GM13977 (cell line): ENCODE results near the gene MTA3.

Source experiments
- DNase-seq: peaks from one replicate; pipeline ENCODE4 v3.0.0; 2012; ENCODE audit warnings: low spot score
- in situ Hi-C: fragments of 300-500 bp; cut with MboI; formaldehyde crosslinking; loops from one replicate; pipeline ENCODE4 v1.12.0; 2022; ENCODE audit warnings: low sequenced_read_pairs, low pct_unique_long_range_greater_than_20kb, mixed read lengths, inconsistent platforms; ENCODE audit not compliant: unreplicated experiment
- TF ChIP-seq, protein P1 (sequence below): IDR thresholded peaks from 2 replicates; pipeline ENCODE4 v1.5.1; 2012; ENCODE audit warnings: mild to moderate bottlenecking, control low read depth; ENCODE audit not compliant: insufficient read depth; ENCODE audit errors: extremely low read depth, missing control alignments

MTA3 gene

GRCh38 chr2:42568401-42569115, at the start of gene MTA3:
Gene MTA3, plus strand, starts transcription at chr2:42568632. Its CDS starts 114 bp downstream, at chr2:42568746.
- in situ Hi-C loops: no loop called here
- DNase-seq: peak; percentile 78
- TF ChIP-seq, protein P1, sequence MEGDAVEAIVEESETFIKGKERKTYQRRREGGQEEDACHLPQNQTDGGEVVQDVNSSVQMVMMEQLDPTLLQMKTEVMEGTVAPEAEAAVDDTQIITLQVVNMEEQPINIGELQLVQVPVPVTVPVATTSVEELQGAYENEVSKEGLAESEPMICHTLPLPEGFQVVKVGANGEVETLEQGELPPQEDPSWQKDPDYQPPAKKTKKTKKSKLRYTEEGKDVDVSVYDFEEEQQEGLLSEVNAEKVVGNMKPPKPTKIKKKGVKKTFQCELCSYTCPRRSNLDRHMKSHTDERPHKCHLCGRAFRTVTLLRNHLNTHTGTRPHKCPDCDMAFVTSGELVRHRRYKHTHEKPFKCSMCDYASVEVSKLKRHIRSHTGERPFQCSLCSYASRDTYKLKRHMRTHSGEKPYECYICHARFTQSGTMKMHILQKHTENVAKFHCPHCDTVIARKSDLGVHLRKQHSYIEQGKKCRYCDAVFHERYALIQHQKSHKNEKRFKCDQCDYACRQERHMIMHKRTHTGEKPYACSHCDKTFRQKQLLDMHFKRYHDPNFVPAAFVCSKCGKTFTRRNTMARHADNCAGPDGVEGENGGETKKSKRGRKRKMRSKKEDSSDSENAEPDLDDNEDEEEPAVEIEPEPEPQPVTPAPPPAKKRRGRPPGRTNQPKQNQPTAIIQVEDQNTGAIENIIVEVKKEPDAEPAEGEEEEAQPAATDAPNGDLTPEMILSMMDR: no peak

- in situ Hi-C loops: no loop called here
- DNase-seq: no peak
- TF ChIP-seq, protein P1: no peak
These were observed 48.8 kb upstream of the MTA3 start for GRCh38 chr2:42519624-42520023.

GRCh38 chr2:42522035-42522434, 46.4 kb upstream of the MTA3 start:
- in situ Hi-C loops: no loop called here
- TF ChIP-seq, protein P1: no peak
- no peak for DNase-seq

- in situ Hi-C loops: no loop called here
- DNase-seq: no peak
- TF ChIP-seq, protein P1: no peak
These were observed 45.1 kb upstream of the MTA3 start for GRCh38 chr2:42523341-42523740.

DNA sequence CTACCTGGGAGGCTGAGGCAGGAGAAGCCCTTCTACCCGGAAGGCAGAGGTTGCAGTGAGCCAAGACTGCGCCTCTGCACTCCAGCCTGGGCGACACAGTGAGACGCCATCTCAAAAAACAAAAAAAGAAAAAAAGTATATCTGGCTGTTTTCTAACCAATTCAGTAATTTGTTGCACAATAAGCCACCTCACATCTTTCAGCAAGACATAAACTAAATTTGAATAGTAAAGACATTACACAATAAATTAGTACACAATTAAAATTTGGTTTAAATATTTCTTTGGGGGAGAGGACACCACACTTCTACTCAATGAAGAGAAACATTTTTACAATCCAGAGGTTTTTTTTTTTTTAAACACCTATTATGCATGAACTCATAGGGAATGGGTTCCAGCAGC, 36.0 kb upstream of the MTA3 start:
- DNase-seq: no peak
- in situ Hi-C loops: no loop called here
- TF ChIP-seq, protein P1: no peak

DNA sequence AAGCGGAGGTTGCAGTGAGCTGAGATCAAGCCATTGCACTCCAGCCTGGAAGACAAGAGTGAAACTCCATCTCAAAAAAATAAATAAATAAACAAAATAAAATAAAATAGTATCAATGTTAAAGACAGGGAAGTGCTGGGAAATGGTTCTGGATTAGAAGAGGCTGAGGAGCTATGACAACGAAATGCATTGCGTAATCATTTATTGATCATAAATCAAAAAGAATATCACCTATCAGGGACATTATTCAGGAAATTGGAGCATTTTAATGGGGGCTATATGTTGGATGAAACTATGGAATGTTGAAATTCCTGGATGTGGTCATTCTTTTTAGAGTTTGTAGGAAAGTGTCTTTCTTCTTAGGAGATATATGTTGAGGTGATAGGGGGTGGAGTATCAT, 30.9 kb upstream of the MTA3 start:
- DNase-seq: no peak
- TF ChIP-seq, protein P1: no peak
- in situ Hi-C loops: no loop called here
